Measurements from ENCODE around the gene SULT1E1. TPM values are rescaled to one million over a fixed set of nuclear protein-coding genes. Genes with fewer than 3 reads are reported as not detected.
"Not testable (repeated sequence)": the region's sequence is repeated elsewhere in the genome, so short reads cannot be mapped to it uniquely, and the experiment has no call there.

Gene SULT1E1
- total RNA-seq, 1 donor from 2014 or later, result 5.1 TPM

DNA sequence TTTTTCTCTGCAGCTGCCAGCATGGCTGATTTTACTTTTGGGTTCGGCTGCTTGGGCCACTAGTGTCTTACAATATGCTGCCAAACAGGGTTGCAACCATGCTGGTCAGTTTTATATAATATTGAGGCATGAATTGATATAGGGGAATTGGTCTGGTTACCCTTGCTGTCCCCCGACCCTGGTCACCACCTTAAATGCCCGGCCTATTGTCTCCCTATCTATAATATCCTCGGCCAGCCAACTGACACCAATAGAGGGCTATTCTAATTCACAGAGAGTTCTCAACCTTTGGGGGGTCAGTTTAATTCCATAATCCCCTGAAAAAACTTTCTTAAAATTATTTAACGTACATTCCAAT is 28.7 kb downstream of the SULT1E1 start:
- no peak overlapping the region for H3K27ac Mint-ChIP-seq (ENCODE audit: unreplicated experiment)
- TF ChIP-seq, protein P1, sequence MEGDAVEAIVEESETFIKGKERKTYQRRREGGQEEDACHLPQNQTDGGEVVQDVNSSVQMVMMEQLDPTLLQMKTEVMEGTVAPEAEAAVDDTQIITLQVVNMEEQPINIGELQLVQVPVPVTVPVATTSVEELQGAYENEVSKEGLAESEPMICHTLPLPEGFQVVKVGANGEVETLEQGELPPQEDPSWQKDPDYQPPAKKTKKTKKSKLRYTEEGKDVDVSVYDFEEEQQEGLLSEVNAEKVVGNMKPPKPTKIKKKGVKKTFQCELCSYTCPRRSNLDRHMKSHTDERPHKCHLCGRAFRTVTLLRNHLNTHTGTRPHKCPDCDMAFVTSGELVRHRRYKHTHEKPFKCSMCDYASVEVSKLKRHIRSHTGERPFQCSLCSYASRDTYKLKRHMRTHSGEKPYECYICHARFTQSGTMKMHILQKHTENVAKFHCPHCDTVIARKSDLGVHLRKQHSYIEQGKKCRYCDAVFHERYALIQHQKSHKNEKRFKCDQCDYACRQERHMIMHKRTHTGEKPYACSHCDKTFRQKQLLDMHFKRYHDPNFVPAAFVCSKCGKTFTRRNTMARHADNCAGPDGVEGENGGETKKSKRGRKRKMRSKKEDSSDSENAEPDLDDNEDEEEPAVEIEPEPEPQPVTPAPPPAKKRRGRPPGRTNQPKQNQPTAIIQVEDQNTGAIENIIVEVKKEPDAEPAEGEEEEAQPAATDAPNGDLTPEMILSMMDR (IDR thresholded peaks at IDR 0.05), result no peak
- no peaks in the 10 kb centered on the region for H3K27me3 Mint-ChIP-seq (ENCODE audit: unreplicated experiment)
- no peak for DNase-seq (ENCODE audit: extremely low spot score, unreplicated experiment)
- H3K4me1 Mint-ChIP-seq (ENCODE audit: unreplicated experiment), result peaks cover 25% of the 10 kb centered on the region
- no peaks in the 10 kb centered on the region for H3K36me3 Mint-ChIP-seq (ENCODE audit: unreplicated experiment)
- H3K9me3 Mint-ChIP-seq (ENCODE audit: unreplicated experiment), result no peaks in the 10 kb centered on the region
- no peak overlapping the region for H3K4me3 Mint-ChIP-seq (ENCODE audit: unreplicated experiment)

- Mint-ChIP-seq H3K36me3 (ENCODE audit: unreplicated experiment) (no peaks in the 10 kb centered on the region), H3K27ac (ENCODE audit: unreplicated experiment) (no peak overlapping the region), H3K4me3 (ENCODE audit: unreplicated experiment) (no peak overlapping the region), H3K9me3 (ENCODE audit: unreplicated experiment) (no peaks in the 10 kb centered on the region), H3K27me3 (ENCODE audit: unreplicated experiment) (no peaks in the 10 kb centered on the region), H3K4me1 (ENCODE audit: unreplicated experiment) (peaks cover 25% of the 10 kb centered on the region)
- TF ChIP-seq, protein P1 (IDR thresholded peaks at IDR 0.05), result peak; percentile 3
- no peak for DNase-seq (ENCODE audit: extremely low spot score, unreplicated experiment)
Measured at GRCh38 chr4:69830560-69831269, 29.2 kb downstream of the SULT1E1 start.

DNA sequence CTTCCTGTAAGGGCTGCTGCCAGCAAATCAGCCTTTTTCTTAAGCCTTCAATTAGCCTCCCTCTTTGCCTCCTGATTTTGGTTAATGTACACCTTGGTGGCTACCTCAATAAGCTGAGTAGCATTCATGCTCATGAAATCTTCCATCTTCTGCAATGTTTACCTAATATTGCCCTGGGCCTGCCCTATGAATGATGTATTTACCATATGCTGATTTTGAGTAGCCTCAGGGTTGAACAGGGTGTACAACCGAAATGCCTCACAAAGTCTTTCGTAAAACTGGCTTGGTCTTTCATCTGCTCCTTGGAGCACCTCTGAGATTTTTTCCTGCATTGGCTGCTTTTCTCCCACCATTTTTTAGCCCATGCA is 29.8 kb downstream of the SULT1E1 start:
- no peak overlapping the region for H3K4me3 Mint-ChIP-seq (ENCODE audit: unreplicated experiment)
- DNase-seq (ENCODE audit: extremely low spot score, unreplicated experiment), result no peak
- no peaks in the 10 kb centered on the region for H3K36me3 Mint-ChIP-seq (ENCODE audit: unreplicated experiment)
- H3K4me1 Mint-ChIP-seq (ENCODE audit: unreplicated experiment), result peaks cover 25% of the 10 kb centered on the region
- no peak overlapping the region for H3K27ac Mint-ChIP-seq (ENCODE audit: unreplicated experiment)
- H3K9me3 Mint-ChIP-seq (ENCODE audit: unreplicated experiment), result no peaks in the 10 kb centered on the region
- no peaks in the 10 kb centered on the region for H3K27me3 Mint-ChIP-seq (ENCODE audit: unreplicated experiment)
- TF ChIP-seq, protein P1 (IDR thresholded peaks at IDR 0.05), result no peak

DNA sequence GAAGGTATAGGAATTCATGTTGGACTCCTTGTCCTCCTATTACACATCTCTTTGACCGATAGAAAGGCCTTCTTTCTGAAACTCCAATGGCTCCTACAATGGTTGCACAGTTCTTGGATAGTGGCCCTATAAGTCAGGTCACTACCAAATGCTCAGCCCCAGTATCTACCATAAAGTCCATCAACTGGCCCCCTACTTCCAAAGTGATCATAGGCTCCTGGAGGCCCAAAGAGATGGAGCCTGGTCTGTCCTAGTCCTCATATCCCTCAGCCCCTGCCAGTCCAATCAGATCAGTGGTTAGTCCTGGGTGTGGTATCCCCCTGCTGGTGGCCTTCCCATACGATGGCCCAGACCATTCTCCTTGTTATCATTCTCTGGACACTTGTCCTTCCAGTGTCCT is 30.3 kb downstream of the SULT1E1 start:
- H3K27me3 Mint-ChIP-seq (ENCODE audit: unreplicated experiment), result no peaks in the 10 kb centered on the region
- H3K4me1 Mint-ChIP-seq (ENCODE audit: unreplicated experiment), result peaks cover 25% of the 10 kb centered on the region
- DNase-seq (ENCODE audit: extremely low spot score, unreplicated experiment), result no peak
- no peak overlapping the region for H3K4me3 Mint-ChIP-seq (ENCODE audit: unreplicated experiment)
- H3K9me3 Mint-ChIP-seq (ENCODE audit: unreplicated experiment), result no peaks in the 10 kb centered on the region
- TF ChIP-seq, protein P1 (IDR thresholded peaks at IDR 0.05), result no peak
- no peaks in the 10 kb centered on the region for H3K36me3 Mint-ChIP-seq (ENCODE audit: unreplicated experiment)
- H3K27ac Mint-ChIP-seq (ENCODE audit: unreplicated experiment), result no peak overlapping the region

DNA sequence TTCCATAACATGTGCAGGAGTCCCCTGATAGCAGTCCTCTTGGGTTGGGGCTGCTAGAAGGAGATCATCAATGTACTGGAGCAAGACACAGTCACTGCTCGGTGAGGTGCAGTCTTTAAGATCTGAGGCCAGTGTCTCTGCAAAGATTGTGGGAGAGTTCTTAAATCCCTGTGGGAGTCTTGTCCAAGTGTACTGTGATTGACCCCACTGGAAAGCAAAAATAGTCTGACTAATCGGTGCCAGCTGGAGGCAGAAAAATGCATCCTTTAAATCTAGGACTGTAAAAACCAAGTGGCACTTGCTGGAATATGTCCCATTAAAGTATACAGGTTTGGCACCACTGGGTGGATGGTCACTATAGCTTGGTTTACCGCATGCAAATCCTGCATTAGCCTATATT is 31.1 kb downstream of the SULT1E1 start:
- no peaks in the 10 kb centered on the region for H3K27me3 Mint-ChIP-seq (ENCODE audit: unreplicated experiment)
- H3K27ac Mint-ChIP-seq (ENCODE audit: unreplicated experiment), result peak overlapping the region; percentile 50
- H3K4me1 Mint-ChIP-seq (ENCODE audit: unreplicated experiment), result peaks cover 25% of the 10 kb centered on the region
- TF ChIP-seq, protein P1 (IDR thresholded peaks at IDR 0.05), result no peak
- no peaks in the 10 kb centered on the region for H3K36me3 Mint-ChIP-seq (ENCODE audit: unreplicated experiment)
- no peak for DNase-seq (ENCODE audit: extremely low spot score, unreplicated experiment)
- H3K4me3 Mint-ChIP-seq (ENCODE audit: unreplicated experiment), result no peak overlapping the region
- no peaks in the 10 kb centered on the region for H3K9me3 Mint-ChIP-seq (ENCODE audit: unreplicated experiment)

GRCh38 chr4:69825056-69825455 is 34.9 kb downstream of the SULT1E1 start:
- not testable (repeated sequence) for DNase-seq (ENCODE audit: extremely low spot score, unreplicated experiment); H3K4me3 Mint-ChIP-seq (ENCODE audit: unreplicated experiment); H3K36me3 Mint-ChIP-seq (ENCODE audit: unreplicated experiment); H3K9me3 Mint-ChIP-seq (ENCODE audit: unreplicated experiment); H3K27ac Mint-ChIP-seq (ENCODE audit: unreplicated experiment); H3K27me3 Mint-ChIP-seq (ENCODE audit: unreplicated experiment)
- H3K4me1 Mint-ChIP-seq (ENCODE audit: unreplicated experiment), result peaks cover 29% of the 10 kb centered on the region
